H1 (cell line): ENCODE data around the gene SLC17A1. TPM values are rescaled to one million over a fixed set of nuclear protein-coding genes. Genes with fewer than 3 reads are reported as not detected.

Source experiments
- CTCF ChIA-PET: fragments of 300-600 bp; sonication (Branson Sonifier 250); formaldehyde crosslinking; loops from one replicate; lab custom pipeline; 2021; ENCODE audit not compliant: partially characterized antibody; lab: Charles Lee
- POLR2A ChIA-PET: fragments of 300-600 bp; sonication (Branson Sonifier 250); formaldehyde crosslinking; loops from one replicate; lab custom pipeline; 2021; ENCODE audit warnings: inconsistent platforms; ENCODE audit not compliant: partially characterized antibody; lab: Charles Lee
- DNase-seq, 2 experiments: peaks; one replicate each; pipeline versions ENCODE4 v3.0.0 to v3.0.0-alpha.2; 2010 to 2022; ENCODE audit warnings: low spot score in 2 of 2, low read depth in 1 of 2, mixed read lengths in 1 of 2
- FAIRE-seq: peaks from 2 replicates; lab custom pipeline; 2011; peaks lifted over from hg19 to GRCh38; lab: Jason Lieb, UNC
- H2AFZ ChIP-seq: 2 replicates; pipeline ENCODE4 v1.8.1; 2012; ENCODE audit warnings: low read length, inconsistent platforms
- H2AK5ac ChIP-seq: 2 replicates; pipeline ENCODE4 v1.6.1; 2013; ENCODE audit warnings: low read depth, low read length
- H2BK120ac ChIP-seq: replicated peaks from 2 replicates; pipeline ENCODE3; 2013; ENCODE audit warnings: low read depth, low read length, inconsistent platforms
- H2BK12ac ChIP-seq: 2 replicates; pipeline ENCODE4 v1.6.1; 2013; ENCODE audit warnings: low read depth, low read length
- H2BK15ac ChIP-seq: 2 replicates; pipeline ENCODE4 v1.6.1; 2013; ENCODE audit warnings: low read length
- H2BK20ac ChIP-seq: 2 replicates; pipeline ENCODE4 v1.6.1; 2013; ENCODE audit warnings: low read length
- H2BK5ac ChIP-seq: 2 replicates; pipeline ENCODE4 v1.6.1; 2013; ENCODE audit warnings: low read depth, low read length
- H3K14ac ChIP-seq: 2 replicates; pipeline ENCODE4 v1.6.1; 2013; ENCODE audit warnings: inconsistent platforms; ENCODE audit not compliant: insufficient read length
- H3K18ac ChIP-seq: 2 replicates; pipeline ENCODE4 v1.6.1; 2013; ENCODE audit warnings: low read length; ENCODE audit errors: extremely low read depth
- H3K23ac ChIP-seq: 2 replicates; pipeline ENCODE4 v1.6.1; 2013; ENCODE audit warnings: inconsistent platforms; ENCODE audit not compliant: insufficient read length
- H3K23me2 ChIP-seq: 2 replicates; pipeline ENCODE4 v1.6.1; 2013; ENCODE audit warnings: low read depth, low read length
- H3K27ac ChIP-seq: 2 replicates; pipeline ENCODE4 v1.6.1; 2011; ENCODE audit warnings: low read depth, low read length, inconsistent platforms
- H3K27me3 ChIP-seq, 4 experiments: replicated peaks in 1 of 4; 1 replicate in 1 of 4; 2 replicates in 3 of 4; pipeline versions ENCODE4 v1.6.1 to v1.8.1; 2011 to 2013; ENCODE audit warnings: low read length in 3 of 4, mild to moderate bottlenecking in 3 of 4, inconsistent platforms in 2 of 4, mixed read lengths in 2 of 4, moderate library complexity in 1 of 4; ENCODE audit not compliant: control insufficient read depth in 3 of 4, insufficient read depth in 3 of 4; ENCODE audit errors: extremely low read depth in 1 of 4
- H3K36me3 ChIP-seq, 4 experiments: 2 replicates each; pipeline versions ENCODE4 v1.6.1 to v1.8.1; 2011 to 2013; ENCODE audit warnings: mild to moderate bottlenecking in 4 of 4, low read length in 3 of 4, moderate library complexity in 2 of 4, control low read depth in 1 of 4, inconsistent platforms in 1 of 4; ENCODE audit not compliant: insufficient read depth in 4 of 4, control insufficient read depth in 2 of 4
- H3K4ac ChIP-seq: replicated peaks from 2 replicates; pipeline ENCODE3; 2013; ENCODE audit warnings: low read length, low read depth, mixed read lengths, inconsistent platforms; ENCODE audit not compliant: insufficient read length
- H3K4me1 ChIP-seq, 4 experiments: replicated peaks in 1 of 4; 1 replicate in 1 of 4; 2 replicates in 3 of 4; pipeline versions ENCODE4 v1.6.1 to v1.8.1; 2011 to 2013; ENCODE audit warnings: low read length in 3 of 4, inconsistent platforms in 2 of 4, mixed read lengths in 1 of 4; ENCODE audit not compliant: insufficient read depth in 4 of 4, control insufficient read depth in 3 of 4
- H3K4me2 ChIP-seq, 2 experiments: 2 replicates each; pipeline versions ENCODE4 v1.6.1 to v1.8.1; 2011 to 2013; ENCODE audit warnings: low read depth in 2 of 2, low read length in 2 of 2, control low read depth in 1 of 2, inconsistent platforms in 1 of 2, mild to moderate bottlenecking in 1 of 2; ENCODE audit not compliant: insufficient read depth in 1 of 2
- H3K4me3 ChIP-seq, 4 experiments: fragments of 200-600, 300-600 bp in 1 of 4; sonication (generic), shearing (Covaris generic), sonication (Bioruptor Twin) in 1 of 4; 2 replicates each; pipeline versions ENCODE4 v1.5.1 to v1.8.1; 2011 to 2016; ENCODE audit warnings: low read length in 4 of 4, low read depth in 3 of 4, control low read depth in 2 of 4, inconsistent platforms in 2 of 4, mild to moderate bottlenecking in 2 of 4, mixed read lengths in 1 of 4, moderate library complexity in 1 of 4; ENCODE audit not compliant: insufficient read depth in 2 of 4; ENCODE audit errors: extremely low read depth in 1 of 4
- H3K56ac ChIP-seq: replicated peaks from 2 replicates; pipeline ENCODE3; 2013; ENCODE audit warnings: low read depth, mild to moderate bottlenecking, mixed read lengths, low read length, inconsistent platforms; ENCODE audit not compliant: insufficient read length
- H3K79me1 ChIP-seq: 2 replicates; pipeline ENCODE4 v1.6.1; 2013; ENCODE audit warnings: low read depth, low read length, control low read depth
- H3K79me2 ChIP-seq, 2 experiments: 2 replicates each; pipeline versions ENCODE4 v1.6.1 to v1.8.1; 2012 to 2013; ENCODE audit warnings: low read length in 2 of 2, mild to moderate bottlenecking in 2 of 2, inconsistent platforms in 1 of 2; ENCODE audit not compliant: insufficient read depth in 2 of 2, control insufficient read depth in 1 of 2
- H3K9ac ChIP-seq, 4 experiments: replicated peaks in 1 of 4; 1 replicate in 1 of 4; 2 replicates in 3 of 4; pipeline versions ENCODE4 v1.6.1 to v1.8.1; 2011 to 2013; ENCODE audit warnings: low read depth in 3 of 4, low read length in 3 of 4, control low read depth in 2 of 4, mild to moderate bottlenecking in 2 of 4, moderate library complexity in 2 of 4, inconsistent platforms in 1 of 4; ENCODE audit errors: extremely low read depth in 1 of 4
- H3K9me3 ChIP-seq, 2 experiments: 2 replicates each; pipeline versions ENCODE4 v1.6.1 to v1.8.1; 2012 to 2013; ENCODE audit warnings: mild to moderate bottlenecking in 2 of 2, moderate library complexity in 2 of 2, control low read depth in 1 of 2, inconsistent platforms in 1 of 2, low read depth in 1 of 2, low read length in 1 of 2, mixed read lengths in 1 of 2; ENCODE audit not compliant: insufficient read depth in 2 of 2
- H4K20me1 ChIP-seq, 2 experiments: replicated peaks in 1 of 2; 2 replicates each; pipeline versions ENCODE3 to v1.8.1; 2011 to 2013; ENCODE audit warnings: inconsistent platforms in 2 of 2, low read length in 2 of 2, mild to moderate bottlenecking in 1 of 2; ENCODE audit not compliant: insufficient read depth in 2 of 2, control insufficient read depth in 1 of 2
- H4K5ac ChIP-seq: 2 replicates; pipeline ENCODE4 v1.6.1; 2013; ENCODE audit warnings: low read length, low read depth, mixed read lengths, inconsistent platforms; ENCODE audit not compliant: insufficient read length
- H4K8ac ChIP-seq: 2 replicates; pipeline ENCODE4 v1.8.0; 2013; ENCODE audit warnings: mild to moderate bottlenecking, moderate library complexity, low read length, inconsistent platforms; ENCODE audit not compliant: insufficient read depth; ENCODE audit errors: extremely low read depth
- H4K91ac ChIP-seq: replicated peaks from 2 replicates; pipeline ENCODE3; 2013; ENCODE audit warnings: low read length, mixed read lengths, inconsistent platforms; ENCODE audit not compliant: insufficient read length
- BCL11A ChIP-seq, 2 experiments: IDR thresholded peaks; one replicate each; pipeline ENCODE4 v1.6.1; 2011; ENCODE audit warnings: low read depth in 2 of 2, low read length in 2 of 2, mild to moderate bottlenecking in 2 of 2
- CHD1 ChIP-seq: IDR thresholded peaks from 2 replicates; pipeline ENCODE4 v1.6.1; 2012; ENCODE audit warnings: low read depth, low read length, improper control_type of control experiment
- CREB1 ChIP-seq: IDR thresholded peaks from 2 replicates; pipeline ENCODE4 v1.6.1; 2012; ENCODE audit warnings: inconsistent platforms
- EP300 ChIP-seq, 2 experiments: IDR thresholded peaks; 1 replicate in 1 of 2; 2 replicates in 1 of 2; pipeline ENCODE4 v1.6.1; 2011 to 2012; ENCODE audit warnings: low read depth in 2 of 2, low read length in 2 of 2, mild to moderate bottlenecking in 2 of 2, borderline replicate concordance in 1 of 2, inconsistent platforms in 1 of 2, moderate library complexity in 1 of 2
- EZH2 ChIP-seq: fragments of 200-600 bp; sonication (generic); IDR thresholded peaks from 2 replicates; pipeline ENCODE4 v1.7.1; 2012; ENCODE audit warnings: low read depth, mild to moderate bottlenecking, moderate library complexity, low read length, inconsistent platforms; ENCODE audit not compliant: severe bottlenecking
- GABPA ChIP-seq: IDR thresholded peaks from 2 replicates; pipeline ENCODE4 v1.6.1; 2011; ENCODE audit warnings: mild to moderate bottlenecking, low read length, moderate library complexity, borderline replicate concordance; ENCODE audit not compliant: insufficient read depth
- POLR2AphosphoS5 ChIP-seq: IDR thresholded peaks from 2 replicates; pipeline ENCODE4 v1.6.1; 2011; ENCODE audit warnings: low read depth, low read length
- RXRA ChIP-seq: IDR thresholded peaks from 2 replicates; pipeline ENCODE4 v1.6.1; 2011; ENCODE audit warnings: low read depth, mild to moderate bottlenecking, low read length, moderate library complexity; ENCODE audit not compliant: insufficient read depth
- SAP30 ChIP-seq: fragments of 300-600 bp; sonication (generic); IDR thresholded peaks from 2 replicates; pipeline ENCODE4 v1.7.1; 2012; ENCODE audit warnings: low read length, moderate library complexity, mild to moderate bottlenecking, inconsistent platforms; ENCODE audit not compliant: insufficient read depth, insufficient replicate concordance
- SIRT6 ChIP-seq: IDR thresholded peaks from one replicate; pipeline ENCODE4 v1.7.1; 2012; ENCODE audit warnings: low read length, inconsistent platforms
- SIX5 ChIP-seq: IDR thresholded peaks from 2 replicates; pipeline ENCODE4 v1.6.1; 2011; ENCODE audit warnings: mild to moderate bottlenecking, low read depth, low read length
- TEAD4 ChIP-seq: IDR thresholded peaks from 2 replicates; pipeline ENCODE4 v1.6.1; 2012; ENCODE audit warnings: low read depth, low read length, inconsistent platforms, mixed read lengths
- WGBS, 2 experiments: shearing (Covaris generic) in 1 of 2; methylation state at CpG; one replicate each; pipeline versions ENCODE4 v1.1.6 to v1.1.7; 2013 to 2015; ENCODE audit warnings: low lambda C conversion rate in 2 of 2, mixed read lengths in 2 of 2, inconsistent platforms in 1 of 2, low coverage in 1 of 2, missing lambda C conversion rate in 1 of 2; ENCODE audit not compliant: insufficient replicate concordance in 2 of 2, insufficient coverage in 1 of 2, insufficient read length in 1 of 2; ENCODE audit errors: extremely low coverage in 1 of 2, missing lambda C conversion rate in 1 of 2; 5-methylcytosine and 5-hydroxymethylcytosine counted together
- polyA plus RNA-seq, 7 experiments: library from polyadenylated mRNA; depleted of rRNA in 3 of 7; stranded (reverse) in 5 of 7; unstranded in 2 of 7; fragments of >200 nt in 5 of 7; fragments of 200-250 nt in 2 of 7; gene quantifications; 1 replicate in 5 of 7; 2 replicates in 1 of 7; 4 replicates in 1 of 7; pipeline versions ENCODE4 v1.2.1 to v1.2.3, GENCODE V29; 2011 to 2013; ENCODE audit warnings: missing spikeins in 2 of 7, mixed read lengths in 2 of 7
- total RNA-seq: library from RNA; stranded (reverse); fragmentation: NEBNext Ultra II Directional; extraction: Animal tissue kit (Norgen Biotek cat#: 25700); gene quantifications from 2 replicates; pipeline ENCODE4 v1.2.1, GENCODE V29; 2021
- TF ChIP-seq, protein P1 (sequence below): IDR thresholded peaks from 2 replicates; pipeline ENCODE4 v1.6.1; 2011; ENCODE audit warnings: low read length, improper control_type of control experiment

Gene SLC17A1
- total and polyA plus RNA-seq, 2 of the 8 experiments (the other 6 are each of a cell fraction or from before 2014, with no cell fraction given), result not detected

DNA sequence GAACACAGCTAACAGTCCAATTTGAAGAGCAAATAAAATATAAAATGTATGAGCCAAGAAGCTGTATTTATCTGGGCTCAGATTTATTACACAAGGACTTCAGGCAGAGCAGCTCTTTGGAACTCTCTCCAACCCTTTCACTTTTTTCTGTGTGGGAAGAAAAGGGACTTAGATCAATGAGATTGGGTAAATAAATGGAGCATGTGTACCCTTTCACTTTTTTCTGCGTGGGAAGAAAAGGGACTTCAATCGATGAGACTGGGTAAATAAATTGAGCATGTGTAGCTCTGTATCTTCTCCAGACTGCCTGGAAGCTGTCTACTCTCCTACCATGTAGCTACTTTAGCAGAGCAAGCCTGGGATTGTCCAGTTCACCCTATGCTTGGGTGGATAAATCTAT is 31.5 kb upstream of the SLC17A1 start:
- Histone ChIP-seq H3K23ac (no peak overlapping the region), H3K4me3 (no peak overlapping the region), H2AK5ac (no peak overlapping the region), H3K4ac (no peak overlapping the region), H2AFZ (no peak overlapping the region), H3K18ac (no peak overlapping the region), H4K91ac (no peak overlapping the region), H2BK5ac (no peak overlapping the region), H4K8ac (no peak overlapping the region), H3K27me3 (no peaks in the 10 kb centered on the region), H2BK20ac (no peak overlapping the region), H3K14ac (no peak overlapping the region), H3K4me1 (no peaks in the 10 kb centered on the region), H4K5ac (no peak overlapping the region), H4K20me1 (no peaks in the 10 kb centered on the region), H3K23me2 (no peaks in the 10 kb centered on the region), H3K9me3 (no peaks in the 10 kb centered on the region), H3K79me1 (no peaks in the 10 kb centered on the region), H3K9ac (no peak overlapping the region), H2BK12ac (no peak overlapping the region), H3K36me3 (no peaks in the 10 kb centered on the region), H2BK120ac (no peak overlapping the region), H3K4me2 (no peak overlapping the region), H3K56ac (no peak overlapping the region), H2BK15ac (no peak overlapping the region), H3K79me2 (no peaks in the 10 kb centered on the region), H3K27ac (no peak overlapping the region)
- FAIRE-seq, result no peak
- DNase-seq, result no peak
- ChIA-PET CTCF (interaction anchor here (1.3 to 1.4 kb wide), 3 partner anchors 10 to 143 kb away, joined by 3 to 5 read pairs (median 5); no protein-coding TSS in a partner anchor), POLR2A (no interaction called here)
- no peak for TF ChIP-seq GABPA
- TF ChIP-seq EZH2, result no peak
- no peak for TF ChIP-seq EP300 (IDR thresholded peaks at IDR 0.05; ENCODE audit: borderline replicate concordance in 1 of 2, low read depth in 2 of 2, low read length in 2 of 2)
- TF ChIP-seq CREB1, result no peak
- TF ChIP-seq CHD1, result no peak
- TF ChIP-seq RXRA, result no peak
- TF ChIP-seq, protein P1, sequence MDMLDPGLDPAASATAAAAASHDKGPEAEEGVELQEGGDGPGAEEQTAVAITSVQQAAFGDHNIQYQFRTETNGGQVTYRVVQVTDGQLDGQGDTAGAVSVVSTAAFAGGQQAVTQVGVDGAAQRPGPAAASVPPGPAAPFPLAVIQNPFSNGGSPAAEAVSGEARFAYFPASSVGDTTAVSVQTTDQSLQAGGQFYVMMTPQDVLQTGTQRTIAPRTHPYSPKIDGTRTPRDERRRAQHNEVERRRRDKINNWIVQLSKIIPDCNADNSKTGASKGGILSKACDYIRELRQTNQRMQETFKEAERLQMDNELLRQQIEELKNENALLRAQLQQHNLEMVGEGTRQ, result no peak
- no peak for TF ChIP-seq POLR2AphosphoS5
- no peak for TF ChIP-seq TEAD4
- TF ChIP-seq SIRT6, result no peak
- TF ChIP-seq SAP30, result no peak
- TF ChIP-seq SIX5, result no peak
- TF ChIP-seq BCL11A (IDR thresholded peaks at IDR 0.05; ENCODE audit: low read depth in 2 of 2, low read length in 2 of 2), result no peak
- WGBS, 2 experiments, result 86% methylated on average over 2 of the region's 2 CpGs; no CpG with 5 or more reads in 1 of the 2 experiments
